Epithelial cell of proximal tubule (primary cell): Measurements from ENCODE around the gene BLZF1. TPM values are rescaled to one million over a fixed set of nuclear protein-coding genes. Genes with fewer than 3 reads are reported as not detected.

Experiments
- DNase-seq: peaks from one replicate; pipeline ENCODE4 v3.0.0-alpha.2; 2011; ENCODE audit warnings: low read depth
- H3K4me3 ChIP-seq: 2 replicates; pipeline ENCODE4 v1.5.1; 2011; ENCODE audit warnings: low read depth, mild to moderate bottlenecking, low read length
- CTCF ChIP-seq: conservative IDR thresholded peaks from 2 replicates; pipeline ENCODE4 v1.5.1; 2012; ENCODE audit warnings: low read depth, mild to moderate bottlenecking, low read length
- total RNA-seq: library from RNA; depleted of rRNA; stranded (reverse); fragments of >200 nt; gene quantifications from 2 replicates; pipeline ENCODE4 v1.2.3, GENCODE V29; 2015

The BLZF1 gene
- total RNA-seq, 1 donor from 2014 or later: 27.2 TPM

- no peak for DNase-seq
- no peak overlapping the region for H3K4me3 ChIP-seq
- no peak for TF ChIP-seq CTCF
Observed at GRCh38 chr1:169421309-169421708, 53.3 kb downstream of the BLZF1 start.

- DNase-seq: no peak
- TF ChIP-seq CTCF: no peak
- H3K4me3 ChIP-seq: peak overlapping the region; percentile 83
Observed at GRCh38 chr1:169426174-169426705, 58.2 kb downstream of the BLZF1 start.

- peak within 1 kb of the TSS; percentile 83 for H3K4me3 ChIP-seq
- TF ChIP-seq CTCF: no peak
- peak; percentile 10 for DNase-seq
Observed at GRCh38 chr1:169427081-169427641, 59.2 kb downstream of the BLZF1 start, which contains the start of gene CCDC181. CCDC181 (minus strand) TSS chr1:169427474; CDS start chr1:169424927, 2,547 bp downstream.

Other genes with a start within 250 kb of the BLZF1 start
- 39.9 and 50.9 TPM in 2 replicates for gene NME7, start 398 bp upstream of the BLZF1 start, total RNA-seq
- gene CCDC181, start 59.3 kb downstream of the BLZF1 start, total RNA-seq: 2.0 and 3.5 TPM in 2 replicates
- gene SLC19A2, start 117.7 kb downstream of the BLZF1 start, total RNA-seq: 12.3 and 20.3 TPM in 2 replicates
- not detected in 2 replicates for gene F5, start 218.3 kb downstream of the BLZF1 start, total RNA-seq